Measurements from ENCODE around the gene OPTN.

DNA sequence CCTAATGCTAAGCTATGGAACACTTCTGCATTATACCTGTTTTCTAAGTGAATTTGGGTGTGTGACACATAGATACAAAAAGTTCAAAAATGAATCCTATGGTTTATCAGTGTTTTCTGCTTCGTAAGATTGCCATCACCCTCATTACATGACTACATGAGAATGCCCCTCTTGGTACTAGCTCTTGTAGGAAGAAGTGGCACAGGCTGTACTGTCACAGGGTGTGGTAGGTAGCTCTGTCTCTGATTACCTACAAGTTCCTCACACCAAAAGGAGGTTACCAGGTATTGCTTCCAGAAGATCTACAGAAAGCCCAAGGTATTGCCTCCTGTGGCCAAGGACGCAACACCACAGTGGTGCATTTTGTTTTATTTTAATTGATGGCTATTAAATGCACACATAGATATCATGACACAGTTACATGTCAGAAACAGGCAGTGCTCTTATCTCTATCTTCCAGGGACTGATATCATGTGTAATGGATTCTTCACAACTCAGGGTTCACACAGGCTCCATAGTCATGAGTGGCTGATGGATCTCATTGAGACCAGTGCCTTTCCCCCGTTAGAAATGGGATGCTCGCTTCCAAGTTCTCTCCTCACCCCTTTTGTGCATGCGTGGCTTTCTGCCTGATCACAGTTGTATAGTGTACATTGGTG, 6.6 kb downstream of the OPTN start:
- TF ChIP-seq, protein P1, sequence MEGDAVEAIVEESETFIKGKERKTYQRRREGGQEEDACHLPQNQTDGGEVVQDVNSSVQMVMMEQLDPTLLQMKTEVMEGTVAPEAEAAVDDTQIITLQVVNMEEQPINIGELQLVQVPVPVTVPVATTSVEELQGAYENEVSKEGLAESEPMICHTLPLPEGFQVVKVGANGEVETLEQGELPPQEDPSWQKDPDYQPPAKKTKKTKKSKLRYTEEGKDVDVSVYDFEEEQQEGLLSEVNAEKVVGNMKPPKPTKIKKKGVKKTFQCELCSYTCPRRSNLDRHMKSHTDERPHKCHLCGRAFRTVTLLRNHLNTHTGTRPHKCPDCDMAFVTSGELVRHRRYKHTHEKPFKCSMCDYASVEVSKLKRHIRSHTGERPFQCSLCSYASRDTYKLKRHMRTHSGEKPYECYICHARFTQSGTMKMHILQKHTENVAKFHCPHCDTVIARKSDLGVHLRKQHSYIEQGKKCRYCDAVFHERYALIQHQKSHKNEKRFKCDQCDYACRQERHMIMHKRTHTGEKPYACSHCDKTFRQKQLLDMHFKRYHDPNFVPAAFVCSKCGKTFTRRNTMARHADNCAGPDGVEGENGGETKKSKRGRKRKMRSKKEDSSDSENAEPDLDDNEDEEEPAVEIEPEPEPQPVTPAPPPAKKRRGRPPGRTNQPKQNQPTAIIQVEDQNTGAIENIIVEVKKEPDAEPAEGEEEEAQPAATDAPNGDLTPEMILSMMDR (IDR thresholded peaks at IDR 0.05) = no peak
- TF ChIP-seq POLR2A (IDR thresholded peaks at IDR 0.05) = no peak

Measured in stomach (tissue), 4 donors.